H1 (cell line): ENCODE results near the gene KCTD7. TPM values are rescaled to one million over a fixed set of nuclear protein-coding genes. Genes with fewer than 3 reads are reported as not detected.

Source experiments
- CTCF ChIA-PET: fragments of 300-600 bp; sonication (Branson Sonifier 250); formaldehyde crosslinking; loops from one replicate; lab custom pipeline; 2021; ENCODE audit not compliant: partially characterized antibody; lab: Charles Lee
- POLR2A ChIA-PET: fragments of 300-600 bp; sonication (Branson Sonifier 250); formaldehyde crosslinking; loops from one replicate; lab custom pipeline; 2021; ENCODE audit warnings: inconsistent platforms; ENCODE audit not compliant: partially characterized antibody; lab: Charles Lee
- DNase-seq, 2 experiments: peaks; one replicate each; pipeline versions ENCODE4 v3.0.0 to v3.0.0-alpha.2; 2010 to 2022; ENCODE audit warnings: low spot score in 2 of 2, low read depth in 1 of 2, mixed read lengths in 1 of 2
- FAIRE-seq: peaks from 2 replicates; lab custom pipeline; 2011; peaks lifted over from hg19 to GRCh38; lab: Jason Lieb, UNC
- H2AFZ ChIP-seq: 2 replicates; pipeline ENCODE4 v1.8.1; 2012; ENCODE audit warnings: low read length, inconsistent platforms
- H2AK5ac ChIP-seq: 2 replicates; pipeline ENCODE4 v1.6.1; 2013; ENCODE audit warnings: low read depth, low read length
- H2BK120ac ChIP-seq: replicated peaks from 2 replicates; pipeline ENCODE3; 2013; ENCODE audit warnings: low read depth, low read length, inconsistent platforms
- H2BK12ac ChIP-seq: 2 replicates; pipeline ENCODE4 v1.6.1; 2013; ENCODE audit warnings: low read depth, low read length
- H2BK15ac ChIP-seq: 2 replicates; pipeline ENCODE4 v1.6.1; 2013; ENCODE audit warnings: low read length
- H2BK20ac ChIP-seq: 2 replicates; pipeline ENCODE4 v1.6.1; 2013; ENCODE audit warnings: low read length
- H2BK5ac ChIP-seq: 2 replicates; pipeline ENCODE4 v1.6.1; 2013; ENCODE audit warnings: low read depth, low read length
- H3K14ac ChIP-seq: 2 replicates; pipeline ENCODE4 v1.6.1; 2013; ENCODE audit warnings: inconsistent platforms; ENCODE audit not compliant: insufficient read length
- H3K18ac ChIP-seq: 2 replicates; pipeline ENCODE4 v1.6.1; 2013; ENCODE audit warnings: low read length; ENCODE audit errors: extremely low read depth
- H3K23ac ChIP-seq: 2 replicates; pipeline ENCODE4 v1.6.1; 2013; ENCODE audit warnings: inconsistent platforms; ENCODE audit not compliant: insufficient read length
- H3K23me2 ChIP-seq: 2 replicates; pipeline ENCODE4 v1.6.1; 2013; ENCODE audit warnings: low read depth, low read length
- H3K27ac ChIP-seq: 2 replicates; pipeline ENCODE4 v1.6.1; 2011; ENCODE audit warnings: low read depth, low read length, inconsistent platforms
- H3K27me3 ChIP-seq, 4 experiments: replicated peaks in 1 of 4; 1 replicate in 1 of 4; 2 replicates in 3 of 4; pipeline versions ENCODE4 v1.6.1 to v1.8.1; 2011 to 2013; ENCODE audit warnings: low read length in 3 of 4, mild to moderate bottlenecking in 3 of 4, inconsistent platforms in 2 of 4, mixed read lengths in 2 of 4, moderate library complexity in 1 of 4; ENCODE audit not compliant: control insufficient read depth in 3 of 4, insufficient read depth in 3 of 4; ENCODE audit errors: extremely low read depth in 1 of 4
- H3K36me3 ChIP-seq, 4 experiments: 2 replicates each; pipeline versions ENCODE4 v1.6.1 to v1.8.1; 2011 to 2013; ENCODE audit warnings: mild to moderate bottlenecking in 4 of 4, low read length in 3 of 4, moderate library complexity in 2 of 4, control low read depth in 1 of 4, inconsistent platforms in 1 of 4; ENCODE audit not compliant: insufficient read depth in 4 of 4, control insufficient read depth in 2 of 4
- H3K4ac ChIP-seq: replicated peaks from 2 replicates; pipeline ENCODE3; 2013; ENCODE audit warnings: low read length, low read depth, mixed read lengths, inconsistent platforms; ENCODE audit not compliant: insufficient read length
- H3K4me1 ChIP-seq, 4 experiments: replicated peaks in 1 of 4; 1 replicate in 1 of 4; 2 replicates in 3 of 4; pipeline versions ENCODE4 v1.6.1 to v1.8.1; 2011 to 2013; ENCODE audit warnings: low read length in 3 of 4, inconsistent platforms in 2 of 4, mixed read lengths in 1 of 4; ENCODE audit not compliant: insufficient read depth in 4 of 4, control insufficient read depth in 3 of 4
- H3K4me2 ChIP-seq, 2 experiments: 2 replicates each; pipeline versions ENCODE4 v1.6.1 to v1.8.1; 2011 to 2013; ENCODE audit warnings: low read depth in 2 of 2, low read length in 2 of 2, control low read depth in 1 of 2, inconsistent platforms in 1 of 2, mild to moderate bottlenecking in 1 of 2; ENCODE audit not compliant: insufficient read depth in 1 of 2
- H3K4me3 ChIP-seq, 4 experiments: fragments of 200-600, 300-600 bp in 1 of 4; sonication (generic), shearing (Covaris generic), sonication (Bioruptor Twin) in 1 of 4; 2 replicates each; pipeline versions ENCODE4 v1.5.1 to v1.8.1; 2011 to 2016; ENCODE audit warnings: low read length in 4 of 4, low read depth in 3 of 4, control low read depth in 2 of 4, inconsistent platforms in 2 of 4, mild to moderate bottlenecking in 2 of 4, mixed read lengths in 1 of 4, moderate library complexity in 1 of 4; ENCODE audit not compliant: insufficient read depth in 2 of 4; ENCODE audit errors: extremely low read depth in 1 of 4
- H3K56ac ChIP-seq: replicated peaks from 2 replicates; pipeline ENCODE3; 2013; ENCODE audit warnings: low read depth, mild to moderate bottlenecking, mixed read lengths, low read length, inconsistent platforms; ENCODE audit not compliant: insufficient read length
- H3K79me1 ChIP-seq: 2 replicates; pipeline ENCODE4 v1.6.1; 2013; ENCODE audit warnings: low read depth, low read length, control low read depth
- H3K79me2 ChIP-seq, 2 experiments: 2 replicates each; pipeline versions ENCODE4 v1.6.1 to v1.8.1; 2012 to 2013; ENCODE audit warnings: low read length in 2 of 2, mild to moderate bottlenecking in 2 of 2, inconsistent platforms in 1 of 2; ENCODE audit not compliant: insufficient read depth in 2 of 2, control insufficient read depth in 1 of 2
- H3K9ac ChIP-seq, 4 experiments: replicated peaks in 1 of 4; 1 replicate in 1 of 4; 2 replicates in 3 of 4; pipeline versions ENCODE4 v1.6.1 to v1.8.1; 2011 to 2013; ENCODE audit warnings: low read depth in 3 of 4, low read length in 3 of 4, control low read depth in 2 of 4, mild to moderate bottlenecking in 2 of 4, moderate library complexity in 2 of 4, inconsistent platforms in 1 of 4; ENCODE audit errors: extremely low read depth in 1 of 4
- H3K9me3 ChIP-seq, 2 experiments: 2 replicates each; pipeline versions ENCODE4 v1.6.1 to v1.8.1; 2012 to 2013; ENCODE audit warnings: mild to moderate bottlenecking in 2 of 2, moderate library complexity in 2 of 2, control low read depth in 1 of 2, inconsistent platforms in 1 of 2, low read depth in 1 of 2, low read length in 1 of 2, mixed read lengths in 1 of 2; ENCODE audit not compliant: insufficient read depth in 2 of 2
- H4K20me1 ChIP-seq, 2 experiments: replicated peaks in 1 of 2; 2 replicates each; pipeline versions ENCODE3 to v1.8.1; 2011 to 2013; ENCODE audit warnings: inconsistent platforms in 2 of 2, low read length in 2 of 2, mild to moderate bottlenecking in 1 of 2; ENCODE audit not compliant: insufficient read depth in 2 of 2, control insufficient read depth in 1 of 2
- H4K5ac ChIP-seq: 2 replicates; pipeline ENCODE4 v1.6.1; 2013; ENCODE audit warnings: low read length, low read depth, mixed read lengths, inconsistent platforms; ENCODE audit not compliant: insufficient read length
- H4K8ac ChIP-seq: 2 replicates; pipeline ENCODE4 v1.8.0; 2013; ENCODE audit warnings: mild to moderate bottlenecking, moderate library complexity, low read length, inconsistent platforms; ENCODE audit not compliant: insufficient read depth; ENCODE audit errors: extremely low read depth
- H4K91ac ChIP-seq: replicated peaks from 2 replicates; pipeline ENCODE3; 2013; ENCODE audit warnings: low read length, mixed read lengths, inconsistent platforms; ENCODE audit not compliant: insufficient read length
- GABPA ChIP-seq: IDR thresholded peaks from 2 replicates; pipeline ENCODE4 v1.6.1; 2011; ENCODE audit warnings: mild to moderate bottlenecking, low read length, moderate library complexity, borderline replicate concordance; ENCODE audit not compliant: insufficient read depth
- JUN ChIP-seq: IDR thresholded peaks from 2 replicates; pipeline ENCODE4 v1.6.1; 2011; ENCODE audit warnings: low read depth, mild to moderate bottlenecking, improper control_type of control experiment, low read length
- KDM4A ChIP-seq: IDR thresholded peaks from one replicate; pipeline ENCODE4 v1.7.1; 2012; ENCODE audit warnings: low read depth, mild to moderate bottlenecking, moderate library complexity, low read length, inconsistent platforms; ENCODE audit not compliant: severe bottlenecking
- KDM5A ChIP-seq: fragments of 200-600 bp; IDR thresholded peaks from 2 replicates; pipeline ENCODE4 v1.7.1; 2012; ENCODE audit warnings: mild to moderate bottlenecking, low read length, inconsistent platforms, mixed read lengths
- MAFK ChIP-seq: IDR thresholded peaks from 2 replicates; pipeline ENCODE4 v1.6.1; 2012; ENCODE audit warnings: low read depth, mild to moderate bottlenecking, improper control_type of control experiment, low read length
- RAD21 ChIP-seq, 2 experiments: IDR thresholded peaks in 1 of 2; conservative IDR thresholded peaks in 1 of 2; 2 replicates each; pipeline ENCODE4 v1.6.1; 2011; ENCODE audit warnings: low read depth in 2 of 2, low read length in 2 of 2, improper control_type of control experiment in 1 of 2, inconsistent platforms in 1 of 2, mild to moderate bottlenecking in 1 of 2, moderate library complexity in 1 of 2
- RBBP5 ChIP-seq: IDR thresholded peaks from 2 replicates; pipeline ENCODE4 v1.7.1; 2012; ENCODE audit warnings: low read depth, mild to moderate bottlenecking, inconsistent platforms, low read length, moderate library complexity, borderline replicate concordance
- RFX5 ChIP-seq: IDR thresholded peaks from 2 replicates; pipeline ENCODE4 v1.6.1; 2011; ENCODE audit warnings: low read depth, low read length, improper control_type of control experiment, borderline replicate concordance
- RNF2 ChIP-seq: fragments of 200-900, 300-1000 bp; sonication (generic); IDR thresholded peaks from 2 replicates; pipeline ENCODE4 v1.7.1; 2016; ENCODE audit warnings: borderline replicate concordance, low read depth, mild to moderate bottlenecking, antibody characterized with exemption, low read length; ENCODE audit not compliant: poor library complexity, severe bottlenecking; ENCODE audit errors: missing control alignments
- RXRA ChIP-seq: IDR thresholded peaks from 2 replicates; pipeline ENCODE4 v1.6.1; 2011; ENCODE audit warnings: low read depth, mild to moderate bottlenecking, low read length, moderate library complexity; ENCODE audit not compliant: insufficient read depth
- SP2 ChIP-seq: IDR thresholded peaks from 2 replicates; pipeline ENCODE4 v1.6.1; 2012; ENCODE audit warnings: mild to moderate bottlenecking, low read length, inconsistent platforms
- SP4 ChIP-seq: IDR thresholded peaks from 2 replicates; pipeline ENCODE4 v1.6.1; 2012; ENCODE audit warnings: low read length, inconsistent platforms
- SUZ12 ChIP-seq: fragments of 200-600 bp; sonication (generic); IDR thresholded peaks from 2 replicates; pipeline ENCODE4 v1.6.1; 2012; ENCODE audit warnings: mild to moderate bottlenecking, inconsistent platforms, low read length, moderate library complexity, mixed read lengths
- WGBS, 2 experiments: shearing (Covaris generic) in 1 of 2; methylation state at CpG; one replicate each; pipeline versions ENCODE4 v1.1.6 to v1.1.7; 2013 to 2015; ENCODE audit warnings: low lambda C conversion rate in 2 of 2, mixed read lengths in 2 of 2, inconsistent platforms in 1 of 2, low coverage in 1 of 2, missing lambda C conversion rate in 1 of 2; ENCODE audit not compliant: insufficient replicate concordance in 2 of 2, insufficient coverage in 1 of 2, insufficient read length in 1 of 2; ENCODE audit errors: extremely low coverage in 1 of 2, missing lambda C conversion rate in 1 of 2; 5-methylcytosine and 5-hydroxymethylcytosine counted together
- polyA plus RNA-seq, 7 experiments: library from polyadenylated mRNA; depleted of rRNA in 3 of 7; stranded (reverse) in 5 of 7; unstranded in 2 of 7; fragments of >200 nt in 5 of 7; fragments of 200-250 nt in 2 of 7; gene quantifications; 1 replicate in 5 of 7; 2 replicates in 1 of 7; 4 replicates in 1 of 7; pipeline versions ENCODE4 v1.2.1 to v1.2.3, GENCODE V29; 2011 to 2013; ENCODE audit warnings: missing spikeins in 2 of 7, mixed read lengths in 2 of 7
- total RNA-seq: library from RNA; stranded (reverse); fragmentation: NEBNext Ultra II Directional; extraction: Animal tissue kit (Norgen Biotek cat#: 25700); gene quantifications from 2 replicates; pipeline ENCODE4 v1.2.1, GENCODE V29; 2021

The KCTD7 gene
- total and polyA plus RNA-seq, 2 of the 8 experiments (the other 6 are each of a cell fraction or from before 2014, with no cell fraction given), result 8.6 to 11.9 TPM

DNA sequence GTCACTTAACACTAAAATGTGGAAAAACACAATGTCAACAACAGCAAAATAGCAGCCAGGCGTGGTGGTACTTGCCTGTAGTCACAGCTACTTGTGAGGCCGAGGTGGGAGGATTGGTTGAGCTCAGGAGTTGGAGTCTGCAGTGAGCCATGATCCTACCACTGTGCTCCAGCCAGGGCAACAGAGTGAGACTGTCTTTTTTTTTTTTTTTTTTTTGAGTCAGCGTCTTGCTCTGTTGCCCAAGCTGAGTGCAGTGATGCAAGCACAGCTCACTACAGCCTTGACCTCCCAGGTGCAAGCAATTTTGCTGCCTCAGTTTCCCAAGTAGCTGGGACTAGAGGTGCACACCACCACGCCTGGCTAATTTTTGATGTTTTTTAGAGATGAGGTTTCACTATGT is 6.1 kb downstream of the KCTD7 start:
- FAIRE-seq (no peak), DNase-seq (no peak)
- ChIA-PET CTCF (no interaction called here), POLR2A (interaction anchor here (0.6 kb wide), 1 partner anchor 9 kb away, joined by 3 read pairs; no protein-coding TSS in a partner anchor)
- no peak overlapping the region for H3K4ac ChIP-seq
- H3K4me3 ChIP-seq, result no peak overlapping the region
- H3K9ac ChIP-seq, result no peak overlapping the region
- H4K5ac ChIP-seq, result no peak overlapping the region
- no peak overlapping the region for H3K27ac ChIP-seq
- H3K56ac ChIP-seq, result no peak overlapping the region
- peaks cover 0 to under 1% of the 10 kb centered on the region in 2 experiments for H4K20me1 ChIP-seq
- H4K91ac ChIP-seq, result no peak overlapping the region
- no peak overlapping the region for H3K18ac ChIP-seq
- no peaks in the 10 kb centered on the region for H3K27me3 ChIP-seq
- no peak overlapping the region for H2BK12ac ChIP-seq
- peaks cover 2% of the 10 kb centered on the region; the same call in 1 of the 2 replicates for H3K79me1 ChIP-seq
- H3K4me1 ChIP-seq, result no peaks in the 10 kb centered on the region
- 91% methylated on average over 4 of the region's 4 CpGs; no CpG with 5 or more reads in 1 of the 2 experiments for WGBS, 2 experiments
- H3K23me2 ChIP-seq, result no peaks in the 10 kb centered on the region
- H2BK120ac ChIP-seq, result no peak overlapping the region
- H3K79me2 ChIP-seq, result peaks cover 0 to 6% of the 10 kb centered on the region in 2 experiments; a peak in 1 of 4 replicates
- H3K14ac ChIP-seq, result no peak overlapping the region
- H2BK15ac ChIP-seq, result no peak overlapping the region
- no peak overlapping the region for H2BK5ac ChIP-seq
- no peak overlapping the region for H2BK20ac ChIP-seq
- no peaks in the 10 kb centered on the region for H3K9me3 ChIP-seq
- H3K23ac ChIP-seq, result no peak overlapping the region
- H3K4me2 ChIP-seq, result no peak overlapping the region
- no peak overlapping the region for H4K8ac ChIP-seq
- no peak overlapping the region for H2AK5ac ChIP-seq
- no peak overlapping the region for H2AFZ ChIP-seq
- peaks cover 4 to 12% (median 7%) of the 10 kb centered on the region in 4 experiments; a peak in 7 of 8 replicates for H3K36me3 ChIP-seq
- TF ChIP-seq SP4 (no peak), SP2 (no peak), KDM4A (no peak), KDM5A (no peak), RAD21 (IDR thresholded peaks at IDR 0.05 in 1 of 2, conservative IDR thresholded peaks at IDR 0.05 in 1 of 2; ENCODE audit: low read depth in 2 of 2, low read length in 2 of 2) (no peak), MAFK (no peak), RXRA (no peak), RFX5 (no peak), RBBP5 (no peak), GABPA (no peak), RNF2 (no peak), JUN (no peak), SUZ12 (no peak)
